Fibroblast of mammary gland (primary cell): ENCODE data around the gene RNF166.
A peak's percentile ranks its signal among the peaks of the same experiment; 100 is the strongest.

ENCODE experiments used
- DNase-seq: peaks from one replicate; pipeline ENCODE4 v3.0.0-alpha.2; 2010; ENCODE audit warnings: low read depth
- H3K4me3 ChIP-seq: 2 replicates; pipeline ENCODE4 v1.5.1; 2011; ENCODE audit warnings: low read depth, mild to moderate bottlenecking, low read length, moderate library complexity; ENCODE audit not compliant: control insufficient read depth
- CTCF ChIP-seq: conservative IDR thresholded peaks from 2 replicates; pipeline ENCODE4 v1.5.1; 2011; ENCODE audit warnings: low read depth, low read length, inconsistent platforms; ENCODE audit not compliant: control insufficient read depth, insufficient read depth

The RNF166 gene

DNA sequence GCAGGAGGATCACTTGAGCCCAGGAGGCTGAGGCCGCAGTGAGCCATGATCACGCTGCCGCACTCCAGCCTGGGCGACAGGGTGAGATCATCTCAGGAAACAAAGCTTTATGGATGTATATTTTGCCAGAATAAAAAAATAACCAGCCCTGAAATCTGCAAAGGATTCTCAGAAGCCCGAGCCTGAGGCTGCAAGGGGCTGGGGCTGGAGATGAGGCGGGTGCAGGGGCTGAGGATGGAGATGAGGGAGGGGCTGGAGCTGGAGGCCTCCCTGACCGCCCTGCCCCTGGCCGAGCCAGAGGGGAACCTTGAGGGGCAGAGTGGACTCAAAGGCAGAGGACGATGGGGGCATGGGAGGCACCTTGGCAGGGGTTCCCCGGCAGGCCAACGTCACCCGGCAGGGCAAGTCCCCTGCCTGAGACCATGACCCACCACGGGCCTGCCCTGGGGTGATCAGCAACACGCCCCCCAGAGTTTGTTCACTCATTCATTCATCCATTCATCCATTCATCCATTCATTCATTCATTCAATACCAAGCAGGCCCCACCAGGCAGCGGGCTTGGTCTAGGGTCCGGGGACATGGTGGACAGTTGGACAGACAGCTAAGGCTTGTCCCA is 46.3 kb upstream of the RNF166 start:
- DNase-seq = no peak
- TF ChIP-seq CTCF = no peak
- H3K4me3 ChIP-seq = no peak overlapping the region

GRCh38 chr16:88750854-88751253 is 44.6 kb upstream of the RNF166 start:
- DNase-seq = no peak
- TF ChIP-seq CTCF = no peak
- no peak overlapping the region for H3K4me3 ChIP-seq

- no peak for TF ChIP-seq CTCF
- H3K4me3 ChIP-seq = no peak overlapping the region
- no peak for DNase-seq
These were observed 43.1 kb upstream of the RNF166 start for GRCh38 chr16:88749358-88749757.

DNA sequence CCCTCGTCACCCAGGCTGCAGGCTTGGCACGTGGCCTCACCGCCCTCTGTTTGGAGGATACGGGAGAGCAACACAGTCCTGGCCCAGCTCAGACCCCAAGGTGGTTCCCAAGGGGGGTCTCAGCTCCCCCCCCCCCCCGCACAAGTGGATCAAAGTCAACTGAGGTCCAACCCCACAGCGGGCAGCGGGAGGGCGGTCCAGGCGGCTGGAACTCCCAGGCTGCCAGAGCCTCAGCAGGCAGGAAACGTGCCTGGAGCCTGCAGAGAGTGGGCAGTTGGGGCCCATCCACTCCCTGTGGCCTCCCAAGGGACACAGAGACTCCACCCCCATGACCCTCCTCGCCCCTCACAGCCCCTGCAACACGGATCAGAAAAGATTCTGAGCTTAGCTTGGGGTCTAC is 42.2 kb upstream of the RNF166 start:
- TF ChIP-seq CTCF = no peak
- no peak overlapping the region for H3K4me3 ChIP-seq
- DNase-seq = no peak

GRCh38 chr16:88747588-88748301 is 41.5 kb upstream of the RNF166 start:
- no peak for DNase-seq
- H3K4me3 ChIP-seq = no peak overlapping the region
- TF ChIP-seq CTCF = peak; percentile 16

GRCh38 chr16:88746506-88746905 is 40.3 kb upstream of the RNF166 start:
- no peak overlapping the region for H3K4me3 ChIP-seq
- DNase-seq = no peak
- no peak for TF ChIP-seq CTCF
